ENCODE measurements around the gene GLYATL2. TPM values are rescaled to one million over a fixed set of nuclear protein-coding genes. Genes with fewer than 3 reads are reported as not detected.
A peak's percentile ranks its signal among the peaks of the same experiment; 100 is the strongest.

The GLYATL2 gene
- total and polyA plus RNA-seq, 2 of the 13 experiments (the other 11 are each of a cell fraction or from before 2014, with no cell fraction given), result not detected

DNA sequence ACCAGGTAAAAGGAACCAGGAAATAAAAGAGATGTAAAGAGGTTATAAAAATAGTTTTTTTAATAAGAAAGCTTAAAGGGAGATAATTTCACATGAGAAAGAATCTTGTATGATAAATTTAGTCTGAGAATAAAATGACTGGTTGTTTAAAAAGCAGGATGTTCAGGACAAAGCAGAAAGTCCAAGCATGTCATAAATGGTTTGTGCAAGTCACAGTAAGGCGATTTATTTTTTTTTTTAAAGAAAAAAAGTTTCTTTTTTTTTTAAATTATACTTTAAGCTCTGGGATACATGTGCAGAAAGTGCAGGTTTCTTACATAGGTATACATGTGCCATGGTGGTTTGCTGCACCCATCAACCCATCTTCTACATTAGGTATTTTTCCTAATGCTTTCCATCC lies 30.8 kb downstream of the GLYATL2 start:
- Histone ChIP-seq H3K4me3 (replicated peaks in 1 of 3; ENCODE audit: insufficient read depth in 1 of 3, low read depth in 2 of 3, low read length in 3 of 3) (no peak overlapping the region), H3K79me2 (ENCODE audit: insufficient read depth, low read length) (no peaks in the 10 kb centered on the region), H2AFZ (ENCODE audit: low read length) (no peak overlapping the region), H3K36me3 (replicated peaks in 1 of 2; ENCODE audit: control insufficient read depth in 1 of 2, insufficient read depth in 2 of 2, low read length in 2 of 2) (no peaks in the 10 kb centered on the region), H3K4me1 (ENCODE audit: insufficient read depth, low read length) (no peaks in the 10 kb centered on the region), H3K9me3 (ENCODE audit: low read length) (peaks cover 50% of the 10 kb centered on the region), H4K20me1 (ENCODE audit: insufficient read depth, low read length) (no peaks in the 10 kb centered on the region), H3K27ac (ENCODE audit: extremely low read length, insufficient read depth, low read length) (no peak overlapping the region), H3K9ac (ENCODE audit: insufficient read depth, low read depth, low read length) (no peak overlapping the region), H3K4me2 (ENCODE audit: low read depth, low read length) (no peak overlapping the region), H3K27me3 (ENCODE audit: control insufficient read depth in 1 of 2, insufficient read depth in 2 of 2, low read length in 2 of 2) (no peaks in the 10 kb centered on the region)
- FAIRE-seq, result no peak
- in situ Hi-C loops (cut with HindIII; ENCODE audit: extremely low pct_ligation_motif_present, low pct_unique_long_range_greater_than_20kb) (no loop called here), intact Hi-C loops (cut with micrococcal nuclease; ENCODE audit: unreplicated experiment) (no loop called here)
- 14% methylated on average over 1 of the region's 1 CpG for WGBS (ENCODE audit: low lambda C conversion rate)
- peak; percentile 89 for TF ChIP-seq ZFP36 (IDR thresholded peaks at IDR 0.05; ENCODE audit: borderline replicate concordance, low read depth, low read length, partially characterized antibody)
- no peak for TF ChIP-seq NFIB (CRISPR knock-in tag; IDR thresholded peaks at IDR 0.05; ENCODE audit: borderline replicate concordance)
- POLR2A ChIA-PET, result no interaction called here
- BruUV-seq (replicated peaks), result no TSS peak
- CTCF ChIA-PET (ENCODE audit: low intra/inter-chr PET ratio, low total read pairs), result no interaction called here
- no peak for DNase-seq (ENCODE audit: low spot score)
- no peak for ATAC-seq

DNA sequence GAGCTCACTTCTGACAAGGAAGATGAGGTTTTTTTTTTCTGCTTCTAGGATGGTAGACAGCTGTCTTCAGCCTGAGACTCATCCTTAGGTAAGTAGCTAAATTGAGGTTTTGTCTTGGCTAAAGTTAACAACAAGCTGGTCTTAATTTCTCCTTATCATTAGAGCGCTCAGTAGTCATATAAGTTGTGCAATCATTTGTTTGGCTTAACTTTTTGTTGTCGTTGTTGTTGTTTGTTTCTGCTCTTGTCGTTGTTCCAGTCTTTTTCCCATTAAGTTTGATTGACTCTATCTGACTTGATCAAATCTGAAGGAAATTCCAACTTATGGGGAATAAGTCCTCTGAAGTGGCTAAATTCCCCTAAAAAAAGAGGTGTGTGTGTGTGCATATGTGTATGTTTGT lies 33.0 kb downstream of the GLYATL2 start:
- DNase-seq (ENCODE audit: low spot score) (no peak), ATAC-seq (no peak), FAIRE-seq (no peak)
- in situ Hi-C loops (cut with HindIII; ENCODE audit: extremely low pct_ligation_motif_present, low pct_unique_long_range_greater_than_20kb), result no loop called here
- no peak for TF ChIP-seq HOXA5 (CRISPR knock-in tag; IDR thresholded peaks at IDR 0.05)
- TF ChIP-seq CEBPB (IDR thresholded peaks at IDR 0.05; ENCODE audit: borderline replicate concordance, low read depth, low read length), result peak; percentile 28; the same call in 1 of the 2 replicates
- TF ChIP-seq ZNF251 (CRISPR knock-in tag; IDR thresholded peaks at IDR 0.05), result no peak
- intact Hi-C loops (cut with micrococcal nuclease; ENCODE audit: unreplicated experiment), result no loop called here
- Histone ChIP-seq H3K4me3 (replicated peaks in 1 of 3; ENCODE audit: insufficient read depth in 1 of 3, low read depth in 2 of 3, low read length in 3 of 3) (no peak overlapping the region), H3K79me2 (ENCODE audit: insufficient read depth, low read length) (no peaks in the 10 kb centered on the region), H2AFZ (ENCODE audit: low read length) (no peak overlapping the region), H3K27ac (ENCODE audit: extremely low read length, insufficient read depth, low read length) (no peak overlapping the region), H3K27me3 (ENCODE audit: control insufficient read depth in 1 of 2, insufficient read depth in 2 of 2, low read length in 2 of 2) (no peaks in the 10 kb centered on the region), H3K4me2 (ENCODE audit: low read depth, low read length) (no peak overlapping the region), H3K9me3 (ENCODE audit: low read length) (peaks cover 49% of the 10 kb centered on the region), H3K36me3 (replicated peaks in 1 of 2; ENCODE audit: control insufficient read depth in 1 of 2, insufficient read depth in 2 of 2, low read length in 2 of 2) (no peaks in the 10 kb centered on the region), H3K9ac (ENCODE audit: insufficient read depth, low read depth, low read length) (no peak overlapping the region), H3K4me1 (ENCODE audit: insufficient read depth, low read length) (no peaks in the 10 kb centered on the region), H4K20me1 (ENCODE audit: insufficient read depth, low read length) (no peaks in the 10 kb centered on the region)
- CTCF ChIA-PET (ENCODE audit: low intra/inter-chr PET ratio, low total read pairs), result no interaction called here
- WGBS (ENCODE audit: low lambda C conversion rate), result 1% methylated on average over 3 of the region's 3 CpGs
- BruUV-seq (replicated peaks), result no TSS peak
- POLR2A ChIA-PET, result no interaction called here
